Heart right ventricle (tissue), 16 donors: ENCODE results near the gene CBX3. TPM values are rescaled to one million over a fixed set of nuclear protein-coding genes. Genes with fewer than 3 reads are reported as not detected.

Source experiments
- ATAC-seq, 8 donors: fragments of 200-7000 bp; cut with Tn5 transposase; one replicate each; pipeline ENCODE4 v1.9.1; 2020; ENCODE audit warnings: mild to moderate bottlenecking in 8 of 8, moderate library complexity in 8 of 8, moderate number of reproducible peaks in 1 of 8
- DNase-seq, 2 donors: peaks; one replicate each; pipeline ENCODE4 v3.0.0-alpha.2; 2020
- H3K27ac ChIP-seq, 10 donors: fragments of 200-600 bp; sonication (generic) in 2 of 10; one replicate each; pipeline versions ENCODE4 v1.5.0 to v1.8.0; 2020 to 2022; ENCODE audit warnings: mild to moderate bottlenecking in 3 of 10
- H3K27me3 ChIP-seq, 7 donors: fragments of 200-600 bp; one replicate each; pipeline ENCODE4 v1.8.0; 2021 to 2022; ENCODE audit warnings: mild to moderate bottlenecking in 2 of 7
- H3K36me3 ChIP-seq, 9 donors: fragments of 200-600 bp; sonication (generic) in 1 of 9; one replicate each; pipeline versions ENCODE4 v1.5.0 to v1.8.0; 2020 to 2022; ENCODE audit warnings: mild to moderate bottlenecking in 2 of 9
- H3K4me1 ChIP-seq, 9 donors: fragments of 200-600 bp; sonication (generic) in 1 of 9; one replicate each; pipeline versions ENCODE4 v1.5.0 to v1.8.0; 2020 to 2022; ENCODE audit warnings: mild to moderate bottlenecking in 4 of 9
- H3K4me3 ChIP-seq, 10 donors: fragments of 200-600 bp; sonication (generic) in 2 of 10; one replicate each; pipeline versions ENCODE4 v1.5.0 to v1.8.0; 2020 to 2022; ENCODE audit warnings: mild to moderate bottlenecking in 7 of 10, moderate library complexity in 2 of 10
- H3K9me3 ChIP-seq, 11 donors: fragments of 200-600 bp in 10 of 11; sonication (generic) in 2 of 11; one replicate each; pipeline versions ENCODE4 v1.5.0 to v1.8.0; 2013 to 2022; ENCODE audit warnings: mild to moderate bottlenecking in 2 of 11, control low read depth in 1 of 11, moderate library complexity in 1 of 11
- CTCF ChIP-seq, 9 donors: fragments of 200-600 bp; sonication (generic) in 2 of 9; IDR thresholded peaks; one replicate each; pipeline versions ENCODE4 v1.5.0 to v1.8.0; 2021 to 2022; ENCODE audit warnings: antibody characterized with exemption in 9 of 9, mild to moderate bottlenecking in 5 of 9, moderate library complexity in 1 of 9
- WGBS, 2 donors: extraction: QIAGEN DNeasy Blood & Tissue Kit; methylation state at CpG; one replicate each; pipeline ENCODE4 v1.1.7; 2013; ENCODE audit warnings: inconsistent platforms in 1 of 2; 5-methylcytosine and 5-hydroxymethylcytosine counted together
- intact Hi-C, 10 donors: fragments of 100-400 bp; cut with DNase I; formaldehyde crosslinking; loops; one replicate each; pipeline versions ENCODE4 v1.11.1 to v1.14.2; 2022
- polyA plus RNA-seq, 2 donors: library from polyadenylated mRNA; stranded (reverse); fragments of 200-250 nt; gene quantifications; one replicate each; pipeline ENCODE4 v1.2.3, GENCODE V29; 2013
- total RNA-seq, 10 donors: library from RNA; stranded (reverse); fragmentation: NEBNext Ultra II Directional in 3 of 10; extraction: Animal tissue kit (Norgen Biotek cat#: 25700) in 3 of 10; gene quantifications; one replicate each; pipeline versions ENCODE4 v1.2.1 to v1.2.4, GENCODE V29; 2021 to 2023
- donor health status: Arrhythmogenic right ventricular cardiomyopathy.
- donor health status: ischemic (EF 13 %, LVEDD 7.1; RV severe dilation, severe dysfunction).
- donor health status: healthy with polysubstance abuse.
- donor health status: DM: no; HTN: yes; CAD: no.
- donor health status: DM: no; HTN: no; CAD: no.
- donor health status: ischemic (EF 25% LVEDD 6.9; RV normal size, moderate dysfunction).
- donor health status: ischemic (EF 25% LVEDD 5.7; RV mildly dilated, moderate dysfunction).
- donor health status: healthy.
- donor health status: DM: yes; HTN: yes; CAD: no.
- donor health status: Ischemic cardiomyopathy.
- donor health status: ischemic (EF 35%, LVEDD 5.7; RV mildly dilated, moderate dysfunction).
- donor health status: nonischemic (EF 11% LVEDD 7.7; RV severe dilation, severe dysfunction).
- donor health status: DM: yes; HTN: yes; CAD: no.
- donor health status: PGD.
- donor health status: ischemic (EF 29% LVEDD 5.4; RV normal size, mild dysfunction).
- donor health status: nonischemic (EF 23%, LVEDD 6.1; RV moderate dilation, normal function).

The CBX3 gene
- total and polyA plus RNA-seq, 12 donors, result 49.0 to 72.6 (median 58.6) TPM

- WGBS, 2 donors, result 0% methylated on average over 36 of the region's 36 CpGs
Measured at GRCh38 chr7:26199301-26200037, 2.1 kb upstream of the CBX3 start.

DNA sequence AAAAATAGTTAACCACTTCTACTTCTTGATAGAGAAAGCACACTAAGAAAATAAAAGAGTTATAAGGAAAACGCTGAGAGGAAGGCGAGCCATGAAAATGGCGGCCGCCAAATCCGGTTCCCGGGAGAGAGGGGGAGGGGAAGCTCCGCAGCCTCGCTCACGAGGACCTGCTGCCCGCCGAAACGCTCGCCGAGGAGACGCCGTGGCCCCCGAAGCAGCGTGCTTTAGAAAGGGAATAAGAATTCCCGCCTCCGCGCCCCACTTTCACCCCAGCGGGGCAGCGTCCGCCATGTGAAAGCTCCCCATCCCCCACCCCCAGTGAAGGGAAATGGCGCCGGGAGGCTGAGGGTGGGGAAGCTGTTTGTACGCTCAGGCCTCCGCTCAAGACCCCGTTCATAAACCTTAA, 1.5 kb upstream of the CBX3 start:
- Histone ChIP-seq H3K9me3 (no peaks in the 10 kb centered on the region), H3K4me3 (peak overlapping the region; percentile 65 to 99 (median 83)), H3K27me3 (no peaks in the 10 kb centered on the region), H3K27ac (peak overlapping the region; percentile 93 to 100 (median 99)), H3K36me3 (peaks cover 0 to 38% (median 23%) of the 10 kb centered on the region in 9 donors), H3K4me1 (peaks cover 7 to 57% (median 54%) of the 10 kb centered on the region in 9 donors)
- intact Hi-C loops, result loop anchor here in 2 of 10 donors (10.0 kb wide), 2 partner anchors 75 to 305 kb away; no protein-coding TSS in a partner anchor
- 0% methylated on average over 29 of the region's 29 CpGs for WGBS, 2 donors
- ATAC-seq (peak; percentile 26 to 70 (median 55)), DNase-seq (peak; percentile 65 to 84)
- TF ChIP-seq CTCF (IDR thresholded peaks at IDR 0.05), result no peak

More at GRCh38 chr7:26199301-26200037, 2.1 kb upstream of the CBX3 start:
- Histone ChIP-seq H3K36me3 (peaks cover 0 to 44% (median 29%) of the 10 kb centered on the region in 9 donors), H3K9me3 (no peaks in the 10 kb centered on the region), H3K27me3 (no peaks in the 10 kb centered on the region), H3K27ac (peak overlapping the region; percentile 93 to 100 (median 99)), H3K4me1 (peaks cover 7 to 57% (median 54%) of the 10 kb centered on the region in 9 donors), H3K4me3 (peak overlapping the region; percentile 65 to 99 (median 83))
- intact Hi-C loops, result loop anchor here in 3 of 10 donors (5.0 to 10.0 kb wide), 5 partner anchors 42 to 305 kb away; partner anchors contain the start of gene NFE2L3 (in 1 of the 3)
- TF ChIP-seq CTCF (IDR thresholded peaks at IDR 0.05), result peak in 1 of 9 donors; percentile 10
- peak in 6 of 8 donors; percentile 17 to 58 (median 48) for ATAC-seq
- DNase-seq, result peak; percentile 64 to 73

DNA sequence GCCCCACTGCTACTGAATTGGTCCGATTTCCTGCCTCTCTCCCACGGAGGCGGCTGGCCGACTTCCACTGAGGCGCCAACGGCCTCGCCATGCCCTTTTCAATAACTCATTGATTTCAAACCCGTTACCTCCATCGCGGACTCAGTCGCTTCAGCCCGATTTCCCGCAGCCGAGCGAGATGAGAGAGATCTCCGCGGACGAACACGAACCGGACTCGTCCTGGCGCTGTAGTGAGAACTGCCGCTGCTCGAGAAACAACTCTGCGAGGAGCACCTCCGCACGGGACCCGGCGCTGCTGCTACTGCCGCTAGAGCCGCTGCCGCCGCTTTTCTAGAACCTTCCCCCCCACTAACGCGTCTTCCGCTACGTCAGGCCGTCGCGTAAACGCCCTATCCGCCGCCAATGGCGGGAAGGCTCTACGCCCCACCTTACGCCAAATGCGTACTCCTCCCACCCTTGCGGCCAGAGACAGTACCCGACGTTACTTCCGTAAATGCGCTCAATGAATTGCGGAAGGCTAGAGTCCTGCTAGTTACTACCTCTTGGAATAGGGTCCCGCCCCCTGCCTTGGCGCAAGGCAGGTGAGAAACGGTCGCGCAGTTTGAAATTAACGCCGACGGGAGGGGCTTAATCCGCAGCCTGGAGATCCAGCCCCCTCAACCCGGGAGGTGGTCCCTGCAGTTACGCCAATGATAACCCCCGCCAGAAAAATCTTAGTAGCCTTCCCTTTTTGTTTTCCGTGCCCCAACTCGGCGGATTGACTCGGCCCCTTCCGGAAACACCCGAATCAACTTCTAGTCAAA, 900 bp upstream of the CBX3 start, which contains the start of gene HNRNPA2B1:
Gene HNRNPA2B1, minus strand, starts transcription at position 303 of the 803 bp plus-strand sequence. Its CDS starts 169 bp downstream, at position 134.
- ATAC-seq (peak; percentile 82 to 93 (median 87)), DNase-seq (peak; percentile 95 to 97)
- peak within 1 kb of the TSS; percentile 93 to 100 (median 99) for H3K27ac ChIP-seq
- TF ChIP-seq CTCF (IDR thresholded peaks at IDR 0.05), result peak in 1 of 9 donors; percentile 19
- no peaks in the 10 kb centered on the region for H3K27me3 ChIP-seq
- H3K4me3 ChIP-seq, result peak within 1 kb of the TSS; percentile 65 to 99 (median 88)
- 0% methylated on average over 67 to 71 of the region's 71 CpGs for WGBS, 2 donors
- H3K36me3 ChIP-seq, result peaks cover 0 to 34% (median 17%) of the 10 kb centered on the region in 9 donors
- H3K9me3 ChIP-seq, result no peaks in the 10 kb centered on the region
- H3K4me1 ChIP-seq, result peaks cover 6 to 56% (median 51%) of the 10 kb centered on the region in 9 donors
- intact Hi-C loops, result loop anchor here in 2 of 10 donors (10.0 kb wide), 2 partner anchors 74 to 306 kb away; no protein-coding TSS in a partner anchor
